ENCODE data around the gene TOR1B.

The TOR1B gene

GRCh38 chr9:129802833-129803675 lies at the start of gene TOR1B:
Gene TOR1B (plus strand): TSS chr9:129803184. CDS start chr9:129803213, 29 bp downstream.
- Histone ChIP-seq H4K20me1 (ENCODE audit: low read depth, low read length) (no peaks in the 10 kb centered on the region), H3K4me3 (ENCODE audit: insufficient read depth, low read length, poor library complexity, severe bottlenecking) (peak within 1 kb of the TSS; percentile 70), H3K27ac (ENCODE audit: low read depth, low read length) (0 out of 2 replicates have a peak within 1 kb of the TSS, but pooled peaks have one; percentile 7), H2AFZ (ENCODE audit: low read depth, low read length, severe bottlenecking) (peak within 1 kb of the TSS; percentile 78), H3F3A (ENCODE audit: insufficient read depth) (no peaks in the 10 kb centered on the region), H3K79me2 (ENCODE audit: insufficient read depth, low read length) (peaks cover 11% of the 10 kb centered on the region), H3K9me3 (ENCODE audit: insufficient read depth, low read length) (no peaks in the 10 kb centered on the region), H3K9ac (ENCODE audit: low read length) (peak within 1 kb of the TSS; percentile 77), H3K4me2 (ENCODE audit: low read depth, low read length, poor library complexity, severe bottlenecking) (peak within 1 kb of the TSS; percentile 86), H3K36me3 (ENCODE audit: low read length) (no peaks in the 10 kb centered on the region), H3K27me3 (ENCODE audit: low read length) (no peaks in the 10 kb centered on the region), H3K9me2 (replicated peaks; ENCODE audit: insufficient read depth, low read length) (no peaks in the 10 kb centered on the region)
- TF ChIP-seq CTCF (IDR thresholded peaks at IDR 0.05; ENCODE audit: insufficient read depth, low read length, poor library complexity, severe bottlenecking) (no peak), EZH2phosphoT487 (conservative IDR thresholded peaks at IDR 0.05; ENCODE audit: low read length) (no peak)

- Histone ChIP-seq H2AFZ (ENCODE audit: low read depth, low read length, severe bottlenecking) (no peak overlapping the region), H3K79me2 (ENCODE audit: insufficient read depth, low read length) (no peaks in the 10 kb centered on the region), H3K4me2 (ENCODE audit: low read depth, low read length, poor library complexity, severe bottlenecking) (no peak overlapping the region), H3K9ac (ENCODE audit: low read length) (no peak overlapping the region), H3K27me3 (ENCODE audit: low read length) (no peaks in the 10 kb centered on the region), H3K9me2 (replicated peaks; ENCODE audit: insufficient read depth, low read length) (no peaks in the 10 kb centered on the region), H3F3A (ENCODE audit: insufficient read depth) (no peaks in the 10 kb centered on the region), H3K36me3 (ENCODE audit: low read length) (no peaks in the 10 kb centered on the region), H3K9me3 (ENCODE audit: insufficient read depth, low read length) (no peaks in the 10 kb centered on the region), H4K20me1 (ENCODE audit: low read depth, low read length) (no peaks in the 10 kb centered on the region), H3K4me3 (ENCODE audit: insufficient read depth, low read length, poor library complexity, severe bottlenecking) (no peak overlapping the region), H3K27ac (ENCODE audit: low read depth, low read length) (no peak overlapping the region)
- TF ChIP-seq CTCF (IDR thresholded peaks at IDR 0.05; ENCODE audit: insufficient read depth, low read length, poor library complexity, severe bottlenecking), result no peak
- TF ChIP-seq EZH2phosphoT487 (conservative IDR thresholded peaks at IDR 0.05; ENCODE audit: low read length), result no peak
Measured at GRCh38 chr9:129755151-129755550, 47.8 kb upstream of the TOR1B start.

- H3K4me2 ChIP-seq (ENCODE audit: low read depth, low read length, poor library complexity, severe bottlenecking), result no peak overlapping the region
- no peaks in the 10 kb centered on the region for H3K9me2 ChIP-seq (replicated peaks; ENCODE audit: insufficient read depth, low read length)
- no peak overlapping the region for H3K4me3 ChIP-seq (ENCODE audit: insufficient read depth, low read length, poor library complexity, severe bottlenecking)
- H3K27me3 ChIP-seq (ENCODE audit: low read length), result no peaks in the 10 kb centered on the region
- no peak overlapping the region for H2AFZ ChIP-seq (ENCODE audit: low read depth, low read length, severe bottlenecking)
- H3K9ac ChIP-seq (ENCODE audit: low read length), result no peak overlapping the region
- H3K27ac ChIP-seq (ENCODE audit: low read depth, low read length), result no peak overlapping the region
- H3K36me3 ChIP-seq (ENCODE audit: low read length), result no peaks in the 10 kb centered on the region
- no peaks in the 10 kb centered on the region for H3F3A ChIP-seq (ENCODE audit: insufficient read depth)
- TF ChIP-seq CTCF (IDR thresholded peaks at IDR 0.05; ENCODE audit: insufficient read depth, low read length, poor library complexity, severe bottlenecking), result no peak
- no peak for TF ChIP-seq EZH2phosphoT487 (conservative IDR thresholded peaks at IDR 0.05; ENCODE audit: low read length)
- no peaks in the 10 kb centered on the region for H4K20me1 ChIP-seq (ENCODE audit: low read depth, low read length)
- H3K9me3 ChIP-seq (ENCODE audit: insufficient read depth, low read length), result no peaks in the 10 kb centered on the region
- no peaks in the 10 kb centered on the region for H3K79me2 ChIP-seq (ENCODE audit: insufficient read depth, low read length)
Measured at GRCh38 chr9:129756191-129756590, 46.8 kb upstream of the TOR1B start.
